ENCODE results near the gene CD82. TPM values are rescaled to one million over a fixed set of nuclear protein-coding genes. Genes with fewer than 3 reads are reported as not detected.

Gene CD82
- total and polyA plus RNA-seq, 11 donors = 20.1 to 76.2 (median 37.3) TPM

DNA sequence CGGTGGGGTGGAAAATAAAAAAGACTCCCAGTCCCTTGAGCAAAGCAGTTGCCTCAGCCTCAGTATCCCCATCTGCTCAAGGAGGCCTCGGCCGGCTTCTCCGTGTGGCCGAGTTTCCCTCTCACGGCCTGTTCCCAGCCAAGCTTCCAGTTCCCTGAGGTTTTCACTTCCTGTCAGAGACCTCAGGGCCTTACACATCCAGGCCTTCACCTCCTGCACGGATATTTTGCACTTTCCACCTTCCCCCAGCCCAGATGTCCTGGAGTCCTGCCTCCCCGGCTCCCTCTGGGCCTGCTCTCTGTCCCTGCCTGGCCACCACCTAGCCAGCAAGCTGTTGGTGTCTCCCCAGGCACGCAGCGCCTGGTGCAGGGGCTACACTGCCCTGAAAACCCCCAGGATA lies 41.1 kb upstream of the CD82 start:
- Histone ChIP-seq H3K9me3 (no peaks in the 10 kb centered on the region), H3K36me3 (no peaks in the 10 kb centered on the region), H3K4me1 (peaks cover 0 to 54% (median 10%) of the 10 kb centered on the region in 12 donors), H3K27ac (peak overlapping the region in 1 of 12 donors; percentile 29), H3K4me3 (no peak overlapping the region), H3K27me3 (no peaks in the 10 kb centered on the region)
- DNase-seq (peak in 1 of 5 donors; percentile 24), ATAC-seq (no peak)
- 53 to 68% (median 60%) methylated on average over 10 of the region's 10 CpGs for WGBS, 4 donors
- no peak for TF ChIP-seq POLR2A (IDR thresholded peaks at IDR 0.05)
- TF ChIP-seq, protein P1, sequence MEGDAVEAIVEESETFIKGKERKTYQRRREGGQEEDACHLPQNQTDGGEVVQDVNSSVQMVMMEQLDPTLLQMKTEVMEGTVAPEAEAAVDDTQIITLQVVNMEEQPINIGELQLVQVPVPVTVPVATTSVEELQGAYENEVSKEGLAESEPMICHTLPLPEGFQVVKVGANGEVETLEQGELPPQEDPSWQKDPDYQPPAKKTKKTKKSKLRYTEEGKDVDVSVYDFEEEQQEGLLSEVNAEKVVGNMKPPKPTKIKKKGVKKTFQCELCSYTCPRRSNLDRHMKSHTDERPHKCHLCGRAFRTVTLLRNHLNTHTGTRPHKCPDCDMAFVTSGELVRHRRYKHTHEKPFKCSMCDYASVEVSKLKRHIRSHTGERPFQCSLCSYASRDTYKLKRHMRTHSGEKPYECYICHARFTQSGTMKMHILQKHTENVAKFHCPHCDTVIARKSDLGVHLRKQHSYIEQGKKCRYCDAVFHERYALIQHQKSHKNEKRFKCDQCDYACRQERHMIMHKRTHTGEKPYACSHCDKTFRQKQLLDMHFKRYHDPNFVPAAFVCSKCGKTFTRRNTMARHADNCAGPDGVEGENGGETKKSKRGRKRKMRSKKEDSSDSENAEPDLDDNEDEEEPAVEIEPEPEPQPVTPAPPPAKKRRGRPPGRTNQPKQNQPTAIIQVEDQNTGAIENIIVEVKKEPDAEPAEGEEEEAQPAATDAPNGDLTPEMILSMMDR (IDR thresholded peaks at IDR 0.05) = no peak
- intact Hi-C loops (cut with DNase I) = no loop called here

DNA sequence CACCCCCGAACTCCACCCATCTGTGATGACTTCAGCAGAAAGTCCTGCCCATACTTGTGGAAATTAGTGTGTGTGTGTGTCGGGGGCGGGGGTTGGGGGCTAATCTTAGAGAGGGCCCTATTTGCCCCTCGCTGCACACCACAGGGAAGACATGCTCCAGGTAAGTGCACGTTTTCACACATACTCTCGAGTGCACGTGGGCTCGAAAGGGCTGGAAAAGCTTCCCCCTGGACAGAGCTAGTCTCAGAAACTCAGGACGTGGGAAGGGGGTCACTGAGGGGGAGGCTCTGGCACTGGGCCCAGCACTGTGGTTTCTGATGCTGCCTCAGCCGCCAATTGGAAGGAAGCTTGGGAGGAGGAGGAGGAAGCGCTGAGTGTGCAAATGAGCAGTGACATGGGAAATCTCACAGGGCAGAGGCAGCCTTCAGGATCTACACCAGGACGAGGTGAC lies 40.7 kb upstream of the CD82 start:
- peak overlapping the region in 1 of 12 donors; percentile 29 for H3K27ac ChIP-seq
- ATAC-seq (peak in 2 of 4 donors; percentile 27 to 36), DNase-seq (peak in 4 of 5 donors; percentile 45 to 59 (median 51))

DNA sequence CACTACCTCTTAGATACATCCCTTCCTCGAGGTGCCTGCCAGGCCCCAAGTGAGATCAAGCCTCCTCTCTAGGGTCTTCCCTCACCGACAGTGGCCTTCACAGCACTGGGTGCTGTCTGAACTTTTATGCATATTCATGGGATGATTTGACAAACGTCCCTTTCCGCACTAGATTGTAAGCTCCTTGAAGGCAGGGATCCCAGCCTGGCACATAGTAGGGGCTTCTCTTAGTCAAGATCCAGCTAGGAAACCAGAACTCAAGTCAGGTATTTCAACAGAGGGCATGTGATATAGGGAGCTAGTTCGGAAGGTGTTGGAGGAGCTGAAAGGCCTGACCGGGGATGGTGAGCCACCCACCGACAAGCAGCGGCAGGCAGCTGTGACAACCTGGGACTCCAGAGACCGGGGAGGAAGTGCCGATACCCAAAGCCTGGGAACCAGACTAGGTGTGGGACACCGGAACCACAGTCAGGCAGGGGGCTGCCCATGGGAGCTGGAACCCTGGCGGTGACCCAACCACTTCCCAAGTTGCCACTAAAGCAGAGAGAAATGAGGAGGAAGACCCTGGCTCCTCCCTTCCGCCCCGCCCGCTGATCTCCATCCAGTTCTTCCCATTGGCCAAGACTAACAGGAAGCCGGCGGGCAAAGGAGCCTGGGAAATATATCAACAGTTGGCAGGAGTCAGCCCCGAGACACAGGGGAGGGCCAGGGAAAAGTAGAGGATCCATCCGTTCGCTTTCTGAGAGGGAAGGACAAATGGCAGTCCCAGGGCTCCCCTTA lies 39.8 kb upstream of the CD82 start:
- ATAC-seq (peak in 2 of 4 donors; percentile 25 to 45), DNase-seq (peak in 1 of 5 donors; percentile 23)
- H3K27me3 ChIP-seq = no peaks in the 10 kb centered on the region
- no peak overlapping the region for H3K27ac ChIP-seq
- TF ChIP-seq, protein P1 (IDR thresholded peaks at IDR 0.05) = no peak
- no peak for TF ChIP-seq POLR2A (IDR thresholded peaks at IDR 0.05)
- no peaks in the 10 kb centered on the region for H3K36me3 ChIP-seq
- peaks cover 0 to 42% (median 8%) of the 10 kb centered on the region in 12 donors for H3K4me1 ChIP-seq
- intact Hi-C loops (cut with DNase I) = no loop called here
- no peaks in the 10 kb centered on the region for H3K9me3 ChIP-seq
- no peak overlapping the region for H3K4me3 ChIP-seq
- WGBS, 4 donors = 84 to 88% (median 86%) methylated on average over 20 of the region's 20 CpGs

More for the DNA sequence above, 40.7 kb upstream of the CD82 start:
- 68 to 78% (median 72%) methylated on average over 12 of the region's 12 CpGs for WGBS, 4 donors
- TF ChIP-seq, protein P1 (IDR thresholded peaks at IDR 0.05) = no peak
- TF ChIP-seq POLR2A (IDR thresholded peaks at IDR 0.05) = no peak
- Histone ChIP-seq H3K36me3 (no peaks in the 10 kb centered on the region), H3K9me3 (no peaks in the 10 kb centered on the region), H3K4me1 (peaks cover 0 to 50% (median 8%) of the 10 kb centered on the region in 12 donors), H3K27me3 (no peaks in the 10 kb centered on the region), H3K4me3 (no peak overlapping the region)
- intact Hi-C loops (cut with DNase I) = no loop called here

DNA sequence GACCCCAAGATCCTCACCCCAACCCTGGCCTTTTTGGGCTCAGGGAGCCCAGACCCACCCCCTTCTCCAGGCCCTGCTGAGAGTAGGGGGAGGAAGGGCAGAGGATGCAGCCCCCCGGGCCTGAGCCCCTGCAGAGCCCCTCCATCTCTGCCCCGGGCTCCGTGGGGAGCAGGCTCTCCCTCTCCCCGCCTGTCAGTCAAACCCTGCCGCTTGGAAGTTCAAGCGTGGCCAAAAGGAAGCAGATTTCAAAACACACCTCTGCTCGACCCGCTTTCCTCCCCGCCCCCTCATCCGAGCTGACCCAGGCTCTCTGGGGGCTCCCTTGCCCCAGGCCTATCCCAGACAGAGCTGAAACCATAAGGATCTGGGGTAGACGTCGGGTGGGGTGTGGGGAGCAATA lies 39.0 kb upstream of the CD82 start:
- no peak overlapping the region for H3K27ac ChIP-seq
- H3K9me3 ChIP-seq = no peaks in the 10 kb centered on the region
- WGBS, 4 donors = 57 to 74% (median 69%) methylated on average over 10 to 12 of the region's 12 CpGs
- no peaks in the 10 kb centered on the region for H3K36me3 ChIP-seq
- no peak overlapping the region for H3K4me3 ChIP-seq
- H3K4me1 ChIP-seq = peaks cover 0 to 35% (median 7%) of the 10 kb centered on the region in 12 donors
- intact Hi-C loops (cut with DNase I) = no loop called here
- no peak for DNase-seq
- TF ChIP-seq POLR2A (IDR thresholded peaks at IDR 0.05) = no peak
- TF ChIP-seq, protein P1 (IDR thresholded peaks at IDR 0.05) = no peak
- no peaks in the 10 kb centered on the region for H3K27me3 ChIP-seq
- ATAC-seq = no peak
